H1 (cell line): Measurements from ENCODE around the gene GCH1. TPM values are rescaled to one million over a fixed set of nuclear protein-coding genes. Genes with fewer than 3 reads are reported as not detected.

Experiments
- CTCF ChIA-PET: fragments of 300-600 bp; sonication (Branson Sonifier 250); formaldehyde crosslinking; loops from one replicate; lab custom pipeline; 2021; ENCODE audit not compliant: partially characterized antibody; lab: Charles Lee
- POLR2A ChIA-PET: fragments of 300-600 bp; sonication (Branson Sonifier 250); formaldehyde crosslinking; loops from one replicate; lab custom pipeline; 2021; ENCODE audit warnings: inconsistent platforms; ENCODE audit not compliant: partially characterized antibody; lab: Charles Lee
- DNase-seq, 2 experiments: peaks; one replicate each; pipeline versions ENCODE4 v3.0.0 to v3.0.0-alpha.2; 2010 to 2022; ENCODE audit warnings: low spot score in 2 of 2, low read depth in 1 of 2, mixed read lengths in 1 of 2
- FAIRE-seq: peaks from 2 replicates; lab custom pipeline; 2011; peaks lifted over from hg19 to GRCh38; lab: Jason Lieb, UNC
- H2AFZ ChIP-seq: 2 replicates; pipeline ENCODE4 v1.8.1; 2012; ENCODE audit warnings: low read length, inconsistent platforms
- H2AK5ac ChIP-seq: 2 replicates; pipeline ENCODE4 v1.6.1; 2013; ENCODE audit warnings: low read depth, low read length
- H2BK120ac ChIP-seq: replicated peaks from 2 replicates; pipeline ENCODE3; 2013; ENCODE audit warnings: low read depth, low read length, inconsistent platforms
- H2BK12ac ChIP-seq: 2 replicates; pipeline ENCODE4 v1.6.1; 2013; ENCODE audit warnings: low read depth, low read length
- H2BK15ac ChIP-seq: 2 replicates; pipeline ENCODE4 v1.6.1; 2013; ENCODE audit warnings: low read length
- H2BK20ac ChIP-seq: 2 replicates; pipeline ENCODE4 v1.6.1; 2013; ENCODE audit warnings: low read length
- H2BK5ac ChIP-seq: 2 replicates; pipeline ENCODE4 v1.6.1; 2013; ENCODE audit warnings: low read depth, low read length
- H3K14ac ChIP-seq: 2 replicates; pipeline ENCODE4 v1.6.1; 2013; ENCODE audit warnings: inconsistent platforms; ENCODE audit not compliant: insufficient read length
- H3K18ac ChIP-seq: 2 replicates; pipeline ENCODE4 v1.6.1; 2013; ENCODE audit warnings: low read length; ENCODE audit errors: extremely low read depth
- H3K23ac ChIP-seq: 2 replicates; pipeline ENCODE4 v1.6.1; 2013; ENCODE audit warnings: inconsistent platforms; ENCODE audit not compliant: insufficient read length
- H3K23me2 ChIP-seq: 2 replicates; pipeline ENCODE4 v1.6.1; 2013; ENCODE audit warnings: low read depth, low read length
- H3K27ac ChIP-seq: 2 replicates; pipeline ENCODE4 v1.6.1; 2011; ENCODE audit warnings: low read depth, low read length, inconsistent platforms
- H3K27me3 ChIP-seq, 4 experiments: replicated peaks in 1 of 4; 1 replicate in 1 of 4; 2 replicates in 3 of 4; pipeline versions ENCODE4 v1.6.1 to v1.8.1; 2011 to 2013; ENCODE audit warnings: low read length in 3 of 4, mild to moderate bottlenecking in 3 of 4, inconsistent platforms in 2 of 4, mixed read lengths in 2 of 4, moderate library complexity in 1 of 4; ENCODE audit not compliant: control insufficient read depth in 3 of 4, insufficient read depth in 3 of 4; ENCODE audit errors: extremely low read depth in 1 of 4
- H3K36me3 ChIP-seq, 4 experiments: 2 replicates each; pipeline versions ENCODE4 v1.6.1 to v1.8.1; 2011 to 2013; ENCODE audit warnings: mild to moderate bottlenecking in 4 of 4, low read length in 3 of 4, moderate library complexity in 2 of 4, control low read depth in 1 of 4, inconsistent platforms in 1 of 4; ENCODE audit not compliant: insufficient read depth in 4 of 4, control insufficient read depth in 2 of 4
- H3K4ac ChIP-seq: replicated peaks from 2 replicates; pipeline ENCODE3; 2013; ENCODE audit warnings: low read length, low read depth, mixed read lengths, inconsistent platforms; ENCODE audit not compliant: insufficient read length
- H3K4me1 ChIP-seq, 4 experiments: replicated peaks in 1 of 4; 1 replicate in 1 of 4; 2 replicates in 3 of 4; pipeline versions ENCODE4 v1.6.1 to v1.8.1; 2011 to 2013; ENCODE audit warnings: low read length in 3 of 4, inconsistent platforms in 2 of 4, mixed read lengths in 1 of 4; ENCODE audit not compliant: insufficient read depth in 4 of 4, control insufficient read depth in 3 of 4
- H3K4me2 ChIP-seq, 2 experiments: 2 replicates each; pipeline versions ENCODE4 v1.6.1 to v1.8.1; 2011 to 2013; ENCODE audit warnings: low read depth in 2 of 2, low read length in 2 of 2, control low read depth in 1 of 2, inconsistent platforms in 1 of 2, mild to moderate bottlenecking in 1 of 2; ENCODE audit not compliant: insufficient read depth in 1 of 2
- H3K4me3 ChIP-seq, 4 experiments: fragments of 200-600, 300-600 bp in 1 of 4; sonication (generic), shearing (Covaris generic), sonication (Bioruptor Twin) in 1 of 4; 2 replicates each; pipeline versions ENCODE4 v1.5.1 to v1.8.1; 2011 to 2016; ENCODE audit warnings: low read length in 4 of 4, low read depth in 3 of 4, control low read depth in 2 of 4, inconsistent platforms in 2 of 4, mild to moderate bottlenecking in 2 of 4, mixed read lengths in 1 of 4, moderate library complexity in 1 of 4; ENCODE audit not compliant: insufficient read depth in 2 of 4; ENCODE audit errors: extremely low read depth in 1 of 4
- H3K56ac ChIP-seq: replicated peaks from 2 replicates; pipeline ENCODE3; 2013; ENCODE audit warnings: low read depth, mild to moderate bottlenecking, mixed read lengths, low read length, inconsistent platforms; ENCODE audit not compliant: insufficient read length
- H3K79me1 ChIP-seq: 2 replicates; pipeline ENCODE4 v1.6.1; 2013; ENCODE audit warnings: low read depth, low read length, control low read depth
- H3K79me2 ChIP-seq, 2 experiments: 2 replicates each; pipeline versions ENCODE4 v1.6.1 to v1.8.1; 2012 to 2013; ENCODE audit warnings: low read length in 2 of 2, mild to moderate bottlenecking in 2 of 2, inconsistent platforms in 1 of 2; ENCODE audit not compliant: insufficient read depth in 2 of 2, control insufficient read depth in 1 of 2
- H3K9ac ChIP-seq, 4 experiments: replicated peaks in 1 of 4; 1 replicate in 1 of 4; 2 replicates in 3 of 4; pipeline versions ENCODE4 v1.6.1 to v1.8.1; 2011 to 2013; ENCODE audit warnings: low read depth in 3 of 4, low read length in 3 of 4, control low read depth in 2 of 4, mild to moderate bottlenecking in 2 of 4, moderate library complexity in 2 of 4, inconsistent platforms in 1 of 4; ENCODE audit errors: extremely low read depth in 1 of 4
- H3K9me3 ChIP-seq, 2 experiments: 2 replicates each; pipeline versions ENCODE4 v1.6.1 to v1.8.1; 2012 to 2013; ENCODE audit warnings: mild to moderate bottlenecking in 2 of 2, moderate library complexity in 2 of 2, control low read depth in 1 of 2, inconsistent platforms in 1 of 2, low read depth in 1 of 2, low read length in 1 of 2, mixed read lengths in 1 of 2; ENCODE audit not compliant: insufficient read depth in 2 of 2
- H4K20me1 ChIP-seq, 2 experiments: replicated peaks in 1 of 2; 2 replicates each; pipeline versions ENCODE3 to v1.8.1; 2011 to 2013; ENCODE audit warnings: inconsistent platforms in 2 of 2, low read length in 2 of 2, mild to moderate bottlenecking in 1 of 2; ENCODE audit not compliant: insufficient read depth in 2 of 2, control insufficient read depth in 1 of 2
- H4K5ac ChIP-seq: 2 replicates; pipeline ENCODE4 v1.6.1; 2013; ENCODE audit warnings: low read length, low read depth, mixed read lengths, inconsistent platforms; ENCODE audit not compliant: insufficient read length
- H4K8ac ChIP-seq: 2 replicates; pipeline ENCODE4 v1.8.0; 2013; ENCODE audit warnings: mild to moderate bottlenecking, moderate library complexity, low read length, inconsistent platforms; ENCODE audit not compliant: insufficient read depth; ENCODE audit errors: extremely low read depth
- H4K91ac ChIP-seq: replicated peaks from 2 replicates; pipeline ENCODE3; 2013; ENCODE audit warnings: low read length, mixed read lengths, inconsistent platforms; ENCODE audit not compliant: insufficient read length
- BRCA1 ChIP-seq: IDR thresholded peaks from 2 replicates; pipeline ENCODE4 v1.6.1; 2012; ENCODE audit warnings: low read depth, low read length, improper control_type of control experiment
- CBX8 ChIP-seq: fragments of 300-800, 300-1000 bp; sonication (generic); IDR thresholded peaks from 2 replicates; pipeline ENCODE4 v1.7.1; 2016; ENCODE audit warnings: low read depth, low read length, borderline replicate concordance
- CEBPB ChIP-seq: IDR thresholded peaks from 2 replicates; pipeline ENCODE4 v1.6.1; 2012; ENCODE audit warnings: low read depth, low read length
- CREB1 ChIP-seq: IDR thresholded peaks from 2 replicates; pipeline ENCODE4 v1.6.1; 2012; ENCODE audit warnings: inconsistent platforms
- FOSL1 ChIP-seq: IDR thresholded peaks from 2 replicates; pipeline ENCODE4 v1.6.1; 2011; ENCODE audit warnings: mild to moderate bottlenecking, low read depth, low read length, moderate library complexity; ENCODE audit not compliant: insufficient read depth
- GABPA ChIP-seq: IDR thresholded peaks from 2 replicates; pipeline ENCODE4 v1.6.1; 2011; ENCODE audit warnings: mild to moderate bottlenecking, low read length, moderate library complexity, borderline replicate concordance; ENCODE audit not compliant: insufficient read depth
- HDAC2 ChIP-seq, 2 experiments: fragments of 300-600 bp in 1 of 2; sonication (generic) in 1 of 2; IDR thresholded peaks; 2 replicates each; pipeline ENCODE4 v1.6.1; 2011 to 2012; ENCODE audit warnings: low read depth in 2 of 2, low read length in 2 of 2, mild to moderate bottlenecking in 2 of 2, moderate library complexity in 2 of 2, borderline replicate concordance in 1 of 2, inconsistent platforms in 1 of 2
- HDAC6 ChIP-seq: IDR thresholded peaks from one replicate; pipeline ENCODE4 v1.7.1; 2012; ENCODE audit warnings: low read depth, mild to moderate bottlenecking, inconsistent platforms, low read length, moderate library complexity
- JUN ChIP-seq: IDR thresholded peaks from 2 replicates; pipeline ENCODE4 v1.6.1; 2011; ENCODE audit warnings: low read depth, mild to moderate bottlenecking, improper control_type of control experiment, low read length
- KDM4A ChIP-seq: IDR thresholded peaks from one replicate; pipeline ENCODE4 v1.7.1; 2012; ENCODE audit warnings: low read depth, mild to moderate bottlenecking, moderate library complexity, low read length, inconsistent platforms; ENCODE audit not compliant: severe bottlenecking
- SIRT6 ChIP-seq: IDR thresholded peaks from one replicate; pipeline ENCODE4 v1.7.1; 2012; ENCODE audit warnings: low read length, inconsistent platforms
- SP2 ChIP-seq: IDR thresholded peaks from 2 replicates; pipeline ENCODE4 v1.6.1; 2012; ENCODE audit warnings: mild to moderate bottlenecking, low read length, inconsistent platforms
- SUZ12 ChIP-seq: fragments of 200-600 bp; sonication (generic); IDR thresholded peaks from 2 replicates; pipeline ENCODE4 v1.6.1; 2012; ENCODE audit warnings: mild to moderate bottlenecking, inconsistent platforms, low read length, moderate library complexity, mixed read lengths
- TAF1 ChIP-seq: IDR thresholded peaks from 2 replicates; pipeline ENCODE4 v1.6.1; 2011; ENCODE audit warnings: mild to moderate bottlenecking, low read depth, low read length
- TAF7 ChIP-seq: optimal IDR thresholded peaks from 2 replicates; pipeline ENCODE3; 2011; ENCODE audit warnings: low read depth, mild to moderate bottlenecking, inconsistent platforms, low read length, moderate library complexity, borderline replicate concordance
- YY1 ChIP-seq: IDR thresholded peaks from 2 replicates; pipeline ENCODE4 v1.6.1; 2011; ENCODE audit warnings: low read depth, mild to moderate bottlenecking, low read length
- polyA plus RNA-seq, 7 experiments: library from polyadenylated mRNA; depleted of rRNA in 3 of 7; stranded (reverse) in 5 of 7; unstranded in 2 of 7; fragments of >200 nt in 5 of 7; fragments of 200-250 nt in 2 of 7; gene quantifications; 1 replicate in 5 of 7; 2 replicates in 1 of 7; 4 replicates in 1 of 7; pipeline versions ENCODE4 v1.2.1 to v1.2.3, GENCODE V29; 2011 to 2013; ENCODE audit warnings: missing spikeins in 2 of 7, mixed read lengths in 2 of 7
- total RNA-seq: library from RNA; stranded (reverse); fragmentation: NEBNext Ultra II Directional; extraction: Animal tissue kit (Norgen Biotek cat#: 25700); gene quantifications from 2 replicates; pipeline ENCODE4 v1.2.1, GENCODE V29; 2021

GCH1 gene
- total and polyA plus RNA-seq, 2 of the 8 experiments (the other 6 are each of a cell fraction or from before 2014, with no cell fraction given), result 7.3 to 7.9 TPM

GRCh38 chr14:54796961-54797360 is 105.7 kb downstream of the GCH1 start:
- no peak overlapping the region for H2AK5ac ChIP-seq
- H3K4me2 ChIP-seq, result no peak overlapping the region
- H3K36me3 ChIP-seq, result no peaks in the 10 kb centered on the region
- no peaks in the 10 kb centered on the region; a peak in 1 of 7 replicates for H3K27me3 ChIP-seq
- H3K4ac ChIP-seq, result no peak overlapping the region
- no peak overlapping the region for H3K23ac ChIP-seq
- no peak overlapping the region for H2BK120ac ChIP-seq
- H3K9me3 ChIP-seq, result no peaks in the 10 kb centered on the region
- no peak overlapping the region for H2AFZ ChIP-seq
- no peak overlapping the region for H3K56ac ChIP-seq
- no peaks in the 10 kb centered on the region; the same call in 1 of the 2 replicates for H3K23me2 ChIP-seq
- no peak overlapping the region for H4K8ac ChIP-seq
- no peak overlapping the region for H3K27ac ChIP-seq
- H2BK15ac ChIP-seq, result no peak overlapping the region
- ChIA-PET CTCF (interaction anchor here (0.7 to 9.2 kb wide), 9 partner anchors 9 to 126 kb away, joined by 3 to 75 read pairs (median 4); no protein-coding TSS in a partner anchor), POLR2A (interaction anchor here (1.3 kb wide), 1 partner anchor 13 kb away, joined by 4 read pairs; no protein-coding TSS in a partner anchor)
- H3K79me1 ChIP-seq, result no peaks in the 10 kb centered on the region
- no peaks in the 10 kb centered on the region for H4K20me1 ChIP-seq
- H3K4me3 ChIP-seq, result no peak overlapping the region
- no peak for FAIRE-seq
- no peak overlapping the region for H4K91ac ChIP-seq
- H3K9ac ChIP-seq, result no peak overlapping the region
- H3K79me2 ChIP-seq, result no peaks in the 10 kb centered on the region
- H3K4me1 ChIP-seq, result no peaks in the 10 kb centered on the region
- H2BK5ac ChIP-seq, result no peak overlapping the region
- H4K5ac ChIP-seq, result no peak overlapping the region
- H3K14ac ChIP-seq, result no peak overlapping the region
- H2BK20ac ChIP-seq, result no peak overlapping the region
- no peak overlapping the region for H2BK12ac ChIP-seq
- H3K18ac ChIP-seq, result no peak overlapping the region
- no peak for DNase-seq
- TF ChIP-seq SP2, result no peak
- no peak for TF ChIP-seq FOSL1
- no peak for TF ChIP-seq TAF7
- no peak for TF ChIP-seq CREB1
- no peak for TF ChIP-seq SIRT6
- TF ChIP-seq JUN, result no peak
- no peak for TF ChIP-seq SUZ12
- no peak for TF ChIP-seq YY1
- TF ChIP-seq HDAC6, result no peak
- TF ChIP-seq CBX8, result no peak
- no peak for TF ChIP-seq GABPA
- no peak for TF ChIP-seq HDAC2 (IDR thresholded peaks at IDR 0.05; ENCODE audit: borderline replicate concordance in 1 of 2, low read depth in 2 of 2, low read length in 2 of 2)
- no peak for TF ChIP-seq TAF1
- no peak for TF ChIP-seq KDM4A
- TF ChIP-seq BRCA1, result no peak
- no peak for TF ChIP-seq CEBPB
